ENCODE measurements around the gene LAMA3. TPM values are rescaled to one million over a fixed set of nuclear protein-coding genes. Genes with fewer than 3 reads are reported as not detected.
A peak's percentile ranks its signal among the peaks of the same experiment; 100 is the strongest.

LAMA3 gene
- total RNA-seq, 1 donor from 2014 or later, result 69.8 TPM

DNA sequence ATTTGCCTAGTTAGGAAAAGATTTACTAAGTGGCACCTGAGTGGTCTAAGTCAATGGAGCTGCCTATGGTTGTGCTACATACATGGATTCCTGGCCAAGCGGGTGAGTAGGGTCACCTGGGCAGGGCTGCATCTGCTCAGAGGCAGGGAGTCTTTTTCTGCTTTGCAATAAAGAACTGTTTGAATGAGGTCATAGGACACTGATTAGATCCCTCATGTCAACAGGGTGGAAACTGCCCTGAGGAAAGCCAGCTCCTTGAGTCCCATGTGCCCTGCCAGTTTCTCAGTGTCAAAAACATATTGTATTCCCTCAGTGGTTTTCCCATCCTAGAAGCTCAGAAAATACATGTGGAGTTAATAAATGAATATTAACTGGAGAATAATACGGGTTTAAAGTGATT is 4.6 kb downstream of the LAMA3 start:
- DNase-seq (ENCODE audit: low read depth), result no peak
- H3K4me3 ChIP-seq (ENCODE audit: low read depth, low read length), result no peak overlapping the region
- TF ChIP-seq CTCF (conservative IDR thresholded peaks at IDR 0.05; ENCODE audit: low read depth, low read length), result no peak

- H3K4me3 ChIP-seq (ENCODE audit: low read depth, low read length), result no peak overlapping the region
- TF ChIP-seq CTCF (conservative IDR thresholded peaks at IDR 0.05; ENCODE audit: low read depth, low read length), result no peak
- no peak for DNase-seq (ENCODE audit: low read depth)
Observed at GRCh38 chr18:23694637-23695430, 5.6 kb downstream of the LAMA3 start.

- no peak for DNase-seq (ENCODE audit: low read depth)
- TF ChIP-seq CTCF (conservative IDR thresholded peaks at IDR 0.05; ENCODE audit: low read depth, low read length), result no peak
- no peak overlapping the region for H3K4me3 ChIP-seq (ENCODE audit: low read depth, low read length)
Observed at GRCh38 chr18:23701017-23701416, 11.8 kb downstream of the LAMA3 start.

GRCh38 chr18:23701544-23702064 is 12.4 kb downstream of the LAMA3 start:
- no peak overlapping the region for H3K4me3 ChIP-seq (ENCODE audit: low read depth, low read length)
- no peak for TF ChIP-seq CTCF (conservative IDR thresholded peaks at IDR 0.05; ENCODE audit: low read depth, low read length)
- DNase-seq (ENCODE audit: low read depth), result no peak

GRCh38 chr18:23702606-23703005 is 13.4 kb downstream of the LAMA3 start:
- no peak for DNase-seq (ENCODE audit: low read depth)
- TF ChIP-seq CTCF (conservative IDR thresholded peaks at IDR 0.05; ENCODE audit: low read depth, low read length), result no peak

GRCh38 chr18:23703057-23703986 is 14.1 kb downstream of the LAMA3 start:
- TF ChIP-seq CTCF (conservative IDR thresholded peaks at IDR 0.05; ENCODE audit: low read depth, low read length), result peak; percentile 72
- no peak for DNase-seq (ENCODE audit: low read depth)

More at GRCh38 chr18:23702606-23703005, 13.4 kb downstream of the LAMA3 start:
- H3K4me3 ChIP-seq (ENCODE audit: low read depth, low read length), result no peak overlapping the region

More at GRCh38 chr18:23703057-23703986, 14.1 kb downstream of the LAMA3 start:
- H3K4me3 ChIP-seq (ENCODE audit: low read depth, low read length), result no peak overlapping the region
